H1 (cell line): ENCODE measurements around the gene SPANXN4. TPM values are rescaled to one million over a fixed set of nuclear protein-coding genes. Genes with fewer than 3 reads are reported as not detected.

Experiments
- CBX5 ChIP-seq: fragments of 300-800, 300-1000 bp; sonication (generic); IDR thresholded peaks from 2 replicates; pipeline ENCODE4 v1.7.1; 2016; ENCODE audit warnings: antibody characterized with exemption, low read length, low read depth
- HDAC2 ChIP-seq, 2 experiments: fragments of 300-600 bp in 1 of 2; sonication (generic) in 1 of 2; IDR thresholded peaks; 2 replicates each; pipeline ENCODE4 v1.6.1; 2011 to 2012; ENCODE audit warnings: low read depth in 2 of 2, low read length in 2 of 2, mild to moderate bottlenecking in 2 of 2, moderate library complexity in 2 of 2, borderline replicate concordance in 1 of 2, inconsistent platforms in 1 of 2
- POU5F1 ChIP-seq: IDR thresholded peaks from 2 replicates; pipeline ENCODE4 v1.6.1; 2011; ENCODE audit warnings: low read depth, mild to moderate bottlenecking, low read length, moderate library complexity
- SP4 ChIP-seq: IDR thresholded peaks from 2 replicates; pipeline ENCODE4 v1.6.1; 2012; ENCODE audit warnings: low read length, inconsistent platforms
- SRF ChIP-seq: IDR thresholded peaks from 2 replicates; pipeline ENCODE4 v1.6.1; 2011; ENCODE audit warnings: mild to moderate bottlenecking, low read depth, low read length, moderate library complexity
- TEAD4 ChIP-seq: IDR thresholded peaks from 2 replicates; pipeline ENCODE4 v1.6.1; 2012; ENCODE audit warnings: low read depth, low read length, inconsistent platforms, mixed read lengths
- polyA plus RNA-seq, 7 experiments: library from polyadenylated mRNA; depleted of rRNA in 3 of 7; stranded (reverse) in 5 of 7; unstranded in 2 of 7; fragments of >200 nt in 5 of 7; fragments of 200-250 nt in 2 of 7; gene quantifications; 1 replicate in 5 of 7; 2 replicates in 1 of 7; 4 replicates in 1 of 7; pipeline versions ENCODE4 v1.2.1 to v1.2.3, GENCODE V29; 2011 to 2013; ENCODE audit warnings: missing spikeins in 2 of 7, mixed read lengths in 2 of 7
- total RNA-seq: library from RNA; stranded (reverse); fragmentation: NEBNext Ultra II Directional; extraction: Animal tissue kit (Norgen Biotek cat#: 25700); gene quantifications from 2 replicates; pipeline ENCODE4 v1.2.1, GENCODE V29; 2021

SPANXN4 gene
- total and polyA plus RNA-seq, 2 of the 8 experiments (the other 6 are each of a cell fraction or from before 2014, with no cell fraction given) = not detected

GRCh38 chrX:142998447-142999198, 27.1 kb upstream of the SPANXN4 start (continued):
- no peak for TF ChIP-seq CBX5
- no peak for TF ChIP-seq POU5F1
- no peak for TF ChIP-seq SP4
- no peak for TF ChIP-seq HDAC2 (IDR thresholded peaks at IDR 0.05; ENCODE audit: borderline replicate concordance in 1 of 2, low read depth in 2 of 2, low read length in 2 of 2)
- TF ChIP-seq TEAD4 = no peak
- TF ChIP-seq SRF = no peak
- TF ChIP-seq, all 59 proteins: peak for 0
